Thymus (tissue), 11 donors: ENCODE results near the gene DACT3. TPM values are rescaled to one million over a fixed set of nuclear protein-coding genes. Genes with fewer than 3 reads are reported as not detected.

Source experiments
- DNase-seq, 9 donors: peaks; one replicate each; pipeline ENCODE4 v3.0.0-alpha.2; 2013; ENCODE audit warnings: low spot score in 9 of 9, low read depth in 6 of 9, missing footprints in 1 of 9
- H3K27ac ChIP-seq, 2 donors: one replicate each; pipeline ENCODE4 v1.5.1; 2013; ENCODE audit warnings: control low read depth in 1 of 2, low read depth in 1 of 2, low read length in 1 of 2, mild to moderate bottlenecking in 1 of 2, moderate library complexity in 1 of 2
- H3K27me3 ChIP-seq, 2 donors: one replicate each; pipeline ENCODE4 v1.5.1; 2013; ENCODE audit warnings: low read length in 1 of 2; ENCODE audit not compliant: control insufficient read depth in 2 of 2, insufficient read depth in 1 of 2
- H3K36me3 ChIP-seq, 2 donors: one replicate each; pipeline ENCODE4 v1.5.1; 2013; ENCODE audit warnings: low read length in 1 of 2, mild to moderate bottlenecking in 1 of 2, moderate library complexity in 1 of 2; ENCODE audit not compliant: control insufficient read depth in 2 of 2, insufficient read depth in 2 of 2
- H3K4me1 ChIP-seq, 2 donors: one replicate each; pipeline ENCODE4 v1.5.1; 2013; ENCODE audit warnings: low read length in 2 of 2; ENCODE audit not compliant: control insufficient read depth in 2 of 2, insufficient read depth in 2 of 2
- H3K4me3 ChIP-seq, 2 donors: one replicate each; pipeline ENCODE4 v1.5.1; 2013; ENCODE audit warnings: low read length in 2 of 2, control low read depth in 1 of 2, mild to moderate bottlenecking in 1 of 2
- H3K9me3 ChIP-seq, 2 donors: one replicate each; pipeline ENCODE4 v1.5.1; 2013; ENCODE audit warnings: low read length in 1 of 2, mild to moderate bottlenecking in 1 of 2; ENCODE audit not compliant: control insufficient read depth in 2 of 2, insufficient read depth in 1 of 2
- WGBS: extraction: QIAGEN DNeasy Blood & Tissue Kit; methylation state at CpG from one replicate; pipeline ENCODE4 v1.1.7; 2013; 5-methylcytosine and 5-hydroxymethylcytosine counted together
- polyA plus RNA-seq: library from polyadenylated mRNA; stranded (reverse); fragments of 200-250 nt; gene quantifications from one replicate; pipeline ENCODE4 v1.2.3, GENCODE V29; 2013
- total RNA-seq: library from RNA; stranded (reverse); fragments of 120-200 nt; gene quantifications from one replicate; pipeline ENCODE4 v1.2.4, GENCODE V29; 2013
- donor health status: healthy.

The DACT3 gene
- total and polyA plus RNA-seq, 2 donors: 1.2 to 3.4 TPM

- whole genome bisulfite sequencing: 74% methylated on average over 9 of the region's 9 CpGs
- peaks cover 1 to 16% of the 10 kb centered on the region in 2 donors for H3K36me3 ChIP-seq
Measured at GRCh38 chr19:46599716-46600373, 61.1 kb downstream of the DACT3 start.

GRCh38 chr19:46598372-46598917 lies 62.5 kb downstream of the DACT3 start:
- DNase-seq: no peak
- Histone ChIP-seq H3K4me1 (peaks cover 14 to 23% of the 10 kb centered on the region in 2 donors), H3K36me3 (peaks cover 0 to 5% of the 10 kb centered on the region in 2 donors), H3K4me3 (no peak overlapping the region), H3K27ac (no peak overlapping the region), H3K27me3 (no peaks in the 10 kb centered on the region), H3K9me3 (peaks cover 0 to 17% of the 10 kb centered on the region in 2 donors)
- 97% methylated on average over 4 of the region's 4 CpGs for WGBS

More at GRCh38 chr19:46599716-46600373, 61.1 kb downstream of the DACT3 start:
- H3K4me3 ChIP-seq: peak overlapping the region; percentile 38 to 97
- DNase-seq: no peak
- H3K4me1 ChIP-seq: peaks cover 14 to 30% of the 10 kb centered on the region in 2 donors
- H3K27ac ChIP-seq: peak overlapping the region; percentile 91 to 99
- H3K9me3 ChIP-seq: peaks cover 0 to 17% of the 10 kb centered on the region in 2 donors
- no peaks in the 10 kb centered on the region for H3K27me3 ChIP-seq

Other genes with a start within 250 kb of the DACT3 start
- gene CCDC8, start 247.6 kb downstream of the DACT3 start, total RNA-seq: 10.3 TPM
- gene CCDC8, start 247.6 kb downstream of the DACT3 start, polyA plus RNA-seq: 8.6 TPM
- 0.05 TPM for gene PNMA8C, start 232.2 kb downstream of the DACT3 start, total RNA-seq
- gene PNMA8C, start 232.2 kb downstream of the DACT3 start, polyA plus RNA-seq: 0.07 TPM
- 45.4 TPM for gene PNMA8A, start 189.6 kb downstream of the DACT3 start, total RNA-seq
- gene PNMA8A, start 189.6 kb downstream of the DACT3 start, polyA plus RNA-seq: 9.7 TPM
- gene PNMA8B, start 165.3 kb downstream of the DACT3 start, total RNA-seq: 4.7 TPM
- gene PNMA8B, start 165.3 kb downstream of the DACT3 start, polyA plus RNA-seq: 4.4 TPM
- gene CALM3, start 59.9 kb downstream of the DACT3 start, total RNA-seq: 116 TPM
- 167 TPM for gene CALM3, start 59.9 kb downstream of the DACT3 start, polyA plus RNA-seq
- gene PTGIR, start 36.1 kb downstream of the DACT3 start, total RNA-seq: 3.4 TPM
- gene PTGIR, start 36.1 kb downstream of the DACT3 start, polyA plus RNA-seq: 7.8 TPM
- gene GNG8, start 25.0 kb downstream of the DACT3 start, total RNA-seq: 3.8 TPM
- not detected for gene GNG8, start 25.0 kb downstream of the DACT3 start, polyA plus RNA-seq
- gene PRKD2, start 55.9 kb upstream of the DACT3 start, total RNA-seq: 20.0 TPM
- 109 TPM for gene PRKD2, start 55.9 kb upstream of the DACT3 start, polyA plus RNA-seq
- gene FKRP, start 84.9 kb upstream of the DACT3 start, total RNA-seq: 6.2 TPM
- gene FKRP, start 84.9 kb upstream of the DACT3 start, polyA plus RNA-seq: 13.5 TPM
- 31.9 TPM for gene STRN4, start 85.3 kb upstream of the DACT3 start, total RNA-seq
- gene STRN4, start 85.3 kb upstream of the DACT3 start, polyA plus RNA-seq: 38.7 TPM
- gene SLC1A5, start 127.4 kb upstream of the DACT3 start, total RNA-seq: 22.5 TPM
- gene SLC1A5, start 127.4 kb upstream of the DACT3 start, polyA plus RNA-seq: 32.2 TPM
- gene AP2S1, start 189.7 kb upstream of the DACT3 start, total RNA-seq: 106 TPM
- 88.0 TPM for gene AP2S1, start 189.7 kb upstream of the DACT3 start, polyA plus RNA-seq
- gene ARHGAP35, start 199.8 kb upstream of the DACT3 start, total RNA-seq: 9.0 TPM
- gene ARHGAP35, start 199.8 kb upstream of the DACT3 start, polyA plus RNA-seq: 8.8 TPM